Measurements from ENCODE around the gene ZBTB43. TPM values are rescaled to one million over a fixed set of nuclear protein-coding genes. Genes with fewer than 3 reads are reported as not detected.
A peak's percentile ranks its signal among the peaks of the same experiment; 100 is the strongest.
"Not testable (repeated sequence)": the region's sequence is repeated elsewhere in the genome, so short reads cannot be mapped to it uniquely, and the experiment has no call there.

The ZBTB43 gene
- total RNA-seq, 1 donor, result 18.1 TPM

DNA sequence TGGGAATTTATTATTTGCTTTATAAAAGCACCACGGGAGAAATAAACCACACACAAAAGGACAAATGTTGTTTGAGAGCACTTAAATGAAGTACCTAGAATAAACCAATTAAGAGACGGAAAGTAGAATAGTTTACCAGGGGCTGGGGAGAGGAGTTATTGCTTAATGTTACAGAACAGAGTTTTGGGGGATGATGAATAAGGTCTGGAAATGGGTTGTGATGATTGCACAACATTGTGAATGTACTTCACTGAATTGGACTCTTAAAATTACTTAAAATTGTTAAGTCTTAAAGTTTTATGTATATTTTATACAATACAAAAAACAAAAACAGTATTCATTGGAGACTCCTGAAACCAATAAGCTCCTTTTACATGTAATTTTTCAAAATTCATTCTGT lies 1.5 kb downstream of the ZBTB43 start:
- peaks cover 6% of the 10 kb centered on the region for H3K36me3 ChIP-seq (ENCODE audit: insufficient read depth, low read length)
- peak overlapping the region; percentile 96 for H3K4me2 ChIP-seq (ENCODE audit: insufficient read depth, low read length)
- H3K9me3 ChIP-seq (ENCODE audit: low read depth, low read length), result no peaks in the 10 kb centered on the region
- peaks cover 63% of the 10 kb centered on the region for H3K79me2 ChIP-seq (ENCODE audit: insufficient read depth, low read length)
- peaks cover 33% of the 10 kb centered on the region for H4K20me1 ChIP-seq (ENCODE audit: insufficient read depth, low read length)
- peak overlapping the region; percentile 89 for H3K4me3 ChIP-seq (ENCODE audit: insufficient read depth, low read length)
- H3K4me1 ChIP-seq (ENCODE audit: insufficient read depth, low read length), result peaks cover 21% of the 10 kb centered on the region
- TF ChIP-seq, protein P1, sequence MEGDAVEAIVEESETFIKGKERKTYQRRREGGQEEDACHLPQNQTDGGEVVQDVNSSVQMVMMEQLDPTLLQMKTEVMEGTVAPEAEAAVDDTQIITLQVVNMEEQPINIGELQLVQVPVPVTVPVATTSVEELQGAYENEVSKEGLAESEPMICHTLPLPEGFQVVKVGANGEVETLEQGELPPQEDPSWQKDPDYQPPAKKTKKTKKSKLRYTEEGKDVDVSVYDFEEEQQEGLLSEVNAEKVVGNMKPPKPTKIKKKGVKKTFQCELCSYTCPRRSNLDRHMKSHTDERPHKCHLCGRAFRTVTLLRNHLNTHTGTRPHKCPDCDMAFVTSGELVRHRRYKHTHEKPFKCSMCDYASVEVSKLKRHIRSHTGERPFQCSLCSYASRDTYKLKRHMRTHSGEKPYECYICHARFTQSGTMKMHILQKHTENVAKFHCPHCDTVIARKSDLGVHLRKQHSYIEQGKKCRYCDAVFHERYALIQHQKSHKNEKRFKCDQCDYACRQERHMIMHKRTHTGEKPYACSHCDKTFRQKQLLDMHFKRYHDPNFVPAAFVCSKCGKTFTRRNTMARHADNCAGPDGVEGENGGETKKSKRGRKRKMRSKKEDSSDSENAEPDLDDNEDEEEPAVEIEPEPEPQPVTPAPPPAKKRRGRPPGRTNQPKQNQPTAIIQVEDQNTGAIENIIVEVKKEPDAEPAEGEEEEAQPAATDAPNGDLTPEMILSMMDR (IDR thresholded peaks at IDR 0.05; ENCODE audit: extremely low read depth, low read depth, low read length), result no peak
- H3K27me3 ChIP-seq (ENCODE audit: insufficient read depth, low read length), result no peaks in the 10 kb centered on the region
- peak overlapping the region; percentile 84 for H3K27ac ChIP-seq (ENCODE audit: low read depth, low read length)
- no peak for DNase-seq (ENCODE audit: insufficient read length, low spot score, missing footprints)
- no peak overlapping the region for H2AFZ ChIP-seq (ENCODE audit: low read length)

DNA sequence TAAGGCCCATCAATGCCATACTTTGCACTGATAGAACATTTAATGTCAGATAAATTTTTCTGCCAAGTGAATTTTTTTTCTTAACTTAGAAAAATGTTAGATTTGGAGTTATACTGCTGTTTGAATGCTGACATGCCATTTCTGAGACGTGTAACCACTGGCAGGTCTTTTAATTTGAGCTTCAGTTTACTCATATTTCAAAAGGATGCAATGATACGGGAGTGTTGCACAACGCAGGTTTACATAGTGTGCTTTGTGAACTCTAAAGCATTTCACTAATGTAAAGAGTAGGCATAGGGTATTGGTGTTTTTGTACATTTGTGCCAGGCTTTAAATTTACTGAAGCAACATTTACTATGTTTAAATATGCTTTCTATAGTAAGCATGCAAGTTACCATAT lies 4.2 kb downstream of the ZBTB43 start:
- TF ChIP-seq, protein P1 (IDR thresholded peaks at IDR 0.05; ENCODE audit: extremely low read depth, low read depth, low read length), result no peak
- Histone ChIP-seq H4K20me1 (ENCODE audit: insufficient read depth, low read length) (peaks cover 39% of the 10 kb centered on the region), H3K27me3 (ENCODE audit: insufficient read depth, low read length) (no peaks in the 10 kb centered on the region), H3K27ac (ENCODE audit: low read depth, low read length) (no peak overlapping the region), H3K9me3 (ENCODE audit: low read depth, low read length) (no peaks in the 10 kb centered on the region), H2AFZ (ENCODE audit: low read length) (no peak overlapping the region), H3K4me2 (ENCODE audit: insufficient read depth, low read length) (no peak overlapping the region), H3K4me1 (ENCODE audit: insufficient read depth, low read length) (peaks cover 21% of the 10 kb centered on the region), H3K79me2 (ENCODE audit: insufficient read depth, low read length) (peaks cover 90% of the 10 kb centered on the region), H3K36me3 (ENCODE audit: insufficient read depth, low read length) (peaks cover 17% of the 10 kb centered on the region), H3K4me3 (ENCODE audit: insufficient read depth, low read length) (no peak overlapping the region)
- no peak for DNase-seq (ENCODE audit: insufficient read length, low spot score, missing footprints)

DNA sequence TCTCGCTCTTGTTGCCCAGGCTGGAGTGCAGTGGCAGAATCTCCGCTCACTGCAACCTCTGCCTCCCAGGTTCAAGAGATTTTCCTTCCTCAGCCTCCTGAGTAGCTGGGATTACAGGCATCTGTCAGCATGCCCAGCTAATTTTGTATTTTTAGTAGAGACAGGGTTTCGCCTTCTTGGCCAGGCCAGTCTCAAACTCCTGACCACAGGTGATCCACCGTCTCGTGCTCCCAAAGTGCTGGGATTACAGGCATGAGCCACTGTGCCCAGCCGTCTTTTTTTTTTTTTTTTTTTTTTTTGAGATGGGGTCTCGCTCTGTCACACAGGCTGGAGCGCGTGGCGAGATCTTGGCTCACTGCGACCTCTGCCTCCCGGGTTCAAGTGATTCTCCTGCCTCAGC lies 5.4 kb downstream of the ZBTB43 start:
- not testable (repeated sequence) for H3K9me3 ChIP-seq (ENCODE audit: low read depth, low read length)

DNA sequence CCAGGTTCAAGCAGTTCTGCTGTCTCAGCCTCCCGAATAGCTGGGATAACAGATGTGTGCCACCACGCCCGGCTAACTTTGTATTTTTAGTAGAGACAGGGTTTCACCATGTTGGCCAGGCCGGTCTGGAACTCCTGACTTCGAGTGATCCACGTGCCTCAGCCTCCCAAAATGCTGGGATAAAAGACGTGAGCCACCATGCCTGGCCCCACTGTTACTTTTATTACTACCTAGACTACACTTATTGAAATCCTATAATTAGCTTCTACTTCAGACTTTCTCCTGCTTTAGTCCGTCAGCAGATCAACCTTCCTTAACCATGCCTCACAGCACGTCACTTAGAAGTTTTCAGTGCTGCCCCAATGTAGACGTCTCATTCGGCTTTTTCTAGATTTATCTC lies 8.2 kb downstream of the ZBTB43 start:
- Histone ChIP-seq H3K4me3 (ENCODE audit: insufficient read depth, low read length) (no peak overlapping the region), H3K9me3 (ENCODE audit: low read depth, low read length) (no peaks in the 10 kb centered on the region), H2AFZ (ENCODE audit: low read length) (no peak overlapping the region), H3K4me1 (ENCODE audit: insufficient read depth, low read length) (peaks cover 3% of the 10 kb centered on the region), H4K20me1 (ENCODE audit: insufficient read depth, low read length) (peaks cover 26% of the 10 kb centered on the region), H3K27ac (ENCODE audit: low read depth, low read length) (no peak overlapping the region), H3K36me3 (ENCODE audit: insufficient read depth, low read length) (peaks cover 19% of the 10 kb centered on the region), H3K4me2 (ENCODE audit: insufficient read depth, low read length) (no peak overlapping the region), H3K79me2 (ENCODE audit: insufficient read depth, low read length) (peaks cover 96% of the 10 kb centered on the region), H3K27me3 (ENCODE audit: insufficient read depth, low read length) (no peaks in the 10 kb centered on the region)
- TF ChIP-seq, protein P1 (IDR thresholded peaks at IDR 0.05; ENCODE audit: extremely low read depth, low read depth, low read length), result no peak
- no peak for DNase-seq (ENCODE audit: insufficient read length, low spot score, missing footprints)

More for the DNA sequence above, 5.4 kb downstream of the ZBTB43 start:
- not testable (repeated sequence) for H2AFZ ChIP-seq (ENCODE audit: low read length); H3K4me2 ChIP-seq (ENCODE audit: insufficient read depth, low read length); H3K27ac ChIP-seq (ENCODE audit: low read depth, low read length); H3K4me3 ChIP-seq (ENCODE audit: insufficient read depth, low read length); H3K27me3 ChIP-seq (ENCODE audit: insufficient read depth, low read length); DNase-seq (ENCODE audit: insufficient read length, low spot score, missing footprints)
- H3K79me2 ChIP-seq (ENCODE audit: insufficient read depth, low read length), result peaks cover 95% of the 10 kb centered on the region
- H4K20me1 ChIP-seq (ENCODE audit: insufficient read depth, low read length), result peaks cover 39% of the 10 kb centered on the region
- peaks cover 17% of the 10 kb centered on the region for H3K36me3 ChIP-seq (ENCODE audit: insufficient read depth, low read length)
- peaks cover 21% of the 10 kb centered on the region for H3K4me1 ChIP-seq (ENCODE audit: insufficient read depth, low read length)

All from osteoblast (primary cell).